Lower lobe of right lung (tissue), 2 donors: ENCODE data around the gene FGFR4. TPM values are rescaled to one million over a fixed set of nuclear protein-coding genes. Genes with fewer than 3 reads are reported as not detected.

Experiments
- ATAC-seq, 2 donors: fragments of 200-7000 bp; cut with Tn5 transposase; one replicate each; pipeline ENCODE4 v1.9.1; 2020 to 2022; ENCODE audit warnings: mild to moderate bottlenecking in 2 of 2, moderate library complexity in 2 of 2
- DNase-seq: peaks from one replicate; pipeline ENCODE4 v3.0.0-alpha.2; 2020
- H3K27ac ChIP-seq: fragments of 200-600 bp; one replicate; pipeline ENCODE4 v1.8.0; 2022
- H3K27me3 ChIP-seq: fragments of 200-600 bp; one replicate; pipeline ENCODE4 v1.8.0; 2022; ENCODE audit warnings: low read depth
- H3K36me3 ChIP-seq: fragments of 200-600 bp; one replicate; pipeline ENCODE4 v1.8.0; 2022; ENCODE audit warnings: mild to moderate bottlenecking
- H3K4me1 ChIP-seq: fragments of 200-600 bp; one replicate; pipeline ENCODE4 v1.8.0; 2022
- H3K4me3 ChIP-seq: fragments of 200-600 bp; one replicate; pipeline ENCODE4 v1.8.0; 2022; ENCODE audit warnings: mild to moderate bottlenecking
- H3K9me3 ChIP-seq: fragments of 200-600 bp; one replicate; pipeline ENCODE4 v1.8.0; 2022
- CTCF ChIP-seq: fragments of 200-600 bp; IDR thresholded peaks from one replicate; pipeline ENCODE4 v1.8.0; 2022; ENCODE audit warnings: antibody characterized with exemption, mild to moderate bottlenecking
- intact Hi-C: fragments of 100-400 bp; cut with DNase I; formaldehyde crosslinking; loops from one replicate; pipeline ENCODE4 v1.11.0; 2022
- total RNA-seq: library from RNA; stranded (reverse); fragmentation: NEBNext Ultra II Directional; extraction: Animal tissue kit (Norgen Biotek cat#: 25700); gene quantifications from one replicate; pipeline ENCODE4 v1.2.1, GENCODE V29; 2021
- donor health status: DM: no; HTN: yes; CAD: no; lungs with severe emphysema.

Gene FGFR4
- total RNA-seq, 1 donor from 2014 or later: 59.7 TPM

DNA sequence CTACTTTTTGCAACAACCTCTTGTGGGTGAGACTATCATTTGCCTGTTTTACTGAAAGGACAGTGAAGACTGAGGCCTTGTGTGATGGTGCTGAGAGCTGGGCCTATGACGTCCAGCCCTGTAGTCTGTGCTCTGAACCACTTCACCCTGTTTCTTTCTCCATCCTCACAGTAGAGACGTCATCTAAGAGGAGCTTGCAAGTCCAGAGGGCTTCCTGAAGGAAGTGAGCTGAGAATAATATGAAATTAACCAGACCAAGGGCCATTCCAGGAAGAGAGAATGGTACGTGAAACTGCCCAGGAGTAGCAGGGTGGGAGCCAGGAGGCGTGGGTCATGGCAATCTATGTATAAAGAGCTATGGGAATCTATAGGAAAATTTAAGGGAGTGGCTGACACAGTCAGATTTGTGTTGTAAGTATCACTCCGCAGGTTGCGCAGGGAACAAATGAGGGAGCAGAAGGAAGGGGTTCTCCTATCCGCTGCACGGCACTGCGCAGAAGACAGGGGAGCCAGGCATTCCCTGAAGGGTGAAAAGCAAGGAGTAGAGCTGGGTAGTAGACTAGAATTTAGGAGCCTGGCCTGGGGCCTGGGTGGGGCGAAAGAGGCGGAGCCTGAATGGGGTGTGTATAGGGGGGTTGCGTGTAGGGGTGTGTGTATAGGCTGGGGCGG, 596 bp upstream of the FGFR4 start:
- Histone ChIP-seq H3K27me3 (no peaks in the 10 kb centered on the region), H3K36me3 (no peaks in the 10 kb centered on the region), H3K9me3 (no peaks in the 10 kb centered on the region), H3K4me1 (peaks cover 10% of the 10 kb centered on the region), H3K27ac (peak overlapping the region; percentile 33), H3K4me3 (no peak overlapping the region)
- DNase-seq (no peak), ATAC-seq (peak; percentile 2 to 25)
- no peak for TF ChIP-seq CTCF
- intact Hi-C loops: no loop called here

- H3K9me3 ChIP-seq: no peaks in the 10 kb centered on the region
- peak overlapping the region; percentile 67 for H3K27ac ChIP-seq
- no peaks in the 10 kb centered on the region for H3K27me3 ChIP-seq
- peak overlapping the region; percentile 62 for H3K4me3 ChIP-seq
- TF ChIP-seq CTCF: no peak
- H3K36me3 ChIP-seq: no peaks in the 10 kb centered on the region
- peaks cover 10% of the 10 kb centered on the region for H3K4me1 ChIP-seq
- ATAC-seq: no peak
- intact Hi-C loops: no loop called here
- DNase-seq: no peak
These were observed 787 bp downstream of the FGFR4 start for GRCh38 chr5:177087398-177088005.

GRCh38 chr5:177089127-177089526, 2.4 kb downstream of the FGFR4 start:
- Histone ChIP-seq H3K36me3 (no peaks in the 10 kb centered on the region), H3K9me3 (no peaks in the 10 kb centered on the region), H3K27me3 (no peaks in the 10 kb centered on the region), H3K4me1 (peaks cover 10% of the 10 kb centered on the region), H3K4me3 (peak overlapping the region; percentile 32), H3K27ac (peak overlapping the region; percentile 67)
- no peak for ATAC-seq
- no peak for TF ChIP-seq CTCF
- intact Hi-C loops: no loop called here
- no peak for DNase-seq

- H3K9me3 ChIP-seq: no peaks in the 10 kb centered on the region
- H3K27me3 ChIP-seq: no peaks in the 10 kb centered on the region
- no peak for ATAC-seq
- no peak for TF ChIP-seq CTCF
- H3K4me1 ChIP-seq: peaks cover 18% of the 10 kb centered on the region
- no peaks in the 10 kb centered on the region for H3K36me3 ChIP-seq
- intact Hi-C loops: no loop called here
- DNase-seq: no peak
- H3K4me3 ChIP-seq: peak overlapping the region; percentile 32
- no peak overlapping the region for H3K27ac ChIP-seq
These were observed 3.3 kb downstream of the FGFR4 start for GRCh38 chr5:177089825-177090641.

GRCh38 chr5:177090813-177091212, 4.1 kb downstream of the FGFR4 start:
- intact Hi-C loops: no loop called here
- no peak for DNase-seq
- no peak for ATAC-seq
- Histone ChIP-seq H3K9me3 (no peaks in the 10 kb centered on the region), H3K36me3 (no peaks in the 10 kb centered on the region), H3K27me3 (no peaks in the 10 kb centered on the region), H3K27ac (no peak overlapping the region), H3K4me3 (no peak overlapping the region), H3K4me1 (peaks cover 26% of the 10 kb centered on the region)
- TF ChIP-seq CTCF: no peak
